HepG2 (cell line): Measurements from ENCODE around the gene ARHGAP45. TPM values are rescaled to one million over a fixed set of nuclear protein-coding genes. Genes with fewer than 3 reads are reported as not detected.

ENCODE experiments used
- ARHGAP35 ChIP-seq: sonication (generic); formaldehyde crosslinking; IDR thresholded peaks from 2 replicates; pipeline ENCODE4 v1.9.0; 2022; ENCODE audit warnings: mild to moderate bottlenecking, inconsistent platforms, moderate library complexity, missing genetic modification reagents, borderline replicate concordance
- ATF4 ChIP-seq, 2 experiments: fragments of 450-650 bp in 1 of 2; sonication (generic) in 1 of 2; formaldehyde crosslinking; IDR thresholded peaks; 2 replicates each; pipeline versions ENCODE4 v1.5.0 to v1.8.0; 2020 to 2022; ENCODE audit warnings: mild to moderate bottlenecking in 1 of 2, missing genetic modification reagents in 1 of 2
- ELK4 ChIP-seq: sonication (generic); formaldehyde crosslinking; IDR thresholded peaks from 2 replicates; pipeline ENCODE4 v1.9.0; 2021; ENCODE audit warnings: missing genetic modification reagents, borderline replicate concordance
- HMGXB3 ChIP-seq: sonication (generic); formaldehyde crosslinking; IDR thresholded peaks from 2 replicates; pipeline ENCODE4 v1.4.0; 2020; ENCODE audit warnings: missing genetic modification reagents, borderline replicate concordance
- KAT8 ChIP-seq: IDR thresholded peaks from 2 replicates; pipeline ENCODE4 v1.6.1; 2016; ENCODE audit warnings: missing genetic modification reagents, missing compliant biosample characterization
- KDM6A ChIP-seq: IDR thresholded peaks from 2 replicates; pipeline ENCODE4 v1.6.1; 2016; ENCODE audit warnings: low read depth
- MNT ChIP-seq: fragments of 450-650 bp; IDR thresholded peaks from 2 replicates; pipeline ENCODE4 v1.6.1; 2016
- NCOA2 ChIP-seq: sonication (generic); formaldehyde crosslinking; IDR thresholded peaks from 2 replicates; pipeline ENCODE4 v1.8.0; 2022; ENCODE audit warnings: inconsistent platforms
- NFATC3 ChIP-seq: sonication (generic); formaldehyde crosslinking; IDR thresholded peaks from 2 replicates; pipeline ENCODE4 v1.5.1; 2020; ENCODE audit warnings: mild to moderate bottlenecking, missing genetic modification reagents
- SETDB1 ChIP-seq: sonication (generic); formaldehyde crosslinking; IDR thresholded peaks from 2 replicates; pipeline ENCODE4 v1.5.1; 2020; ENCODE audit warnings: missing genetic modification reagents, mild to moderate bottlenecking, borderline replicate concordance
- TCF7L2 ChIP-seq: IDR thresholded peaks from 2 replicates; pipeline ENCODE4 v1.6.1; 2011; ENCODE audit warnings: mild to moderate bottlenecking, low read depth, low read length, moderate library complexity
- ZKSCAN8 ChIP-seq: IDR thresholded peaks from 2 replicates; pipeline ENCODE4 v1.6.1; 2016; ENCODE audit warnings: borderline replicate concordance, missing genetic modification reagents, missing compliant biosample characterization
- ZNF142 ChIP-seq: sonication (generic); formaldehyde crosslinking; IDR thresholded peaks from 2 replicates; pipeline ENCODE4 v1.4.0; 2020; ENCODE audit warnings: missing genetic modification reagents
- ZNF367 ChIP-seq: sonication (generic); formaldehyde crosslinking; IDR thresholded peaks from 2 replicates; pipeline ENCODE4 v1.4.0; 2020; ENCODE audit warnings: missing genetic modification reagents, borderline replicate concordance
- ZNF570 ChIP-seq: sonication (generic); formaldehyde crosslinking; IDR thresholded peaks from 2 replicates; pipeline ENCODE4 v1.4.0; 2020; ENCODE audit warnings: mild to moderate bottlenecking, missing genetic modification reagents, borderline replicate concordance
- polyA plus RNA-seq, 8 experiments: library from polyadenylated mRNA; depleted of rRNA in 3 of 8; stranded (reverse) in 7 of 8; unstranded in 1 of 8; fragments of >200 nt; fragmentation: Illumina TruSeq in 4 of 8; extraction: Trizol in 4 of 8; gene quantifications; 2 replicates each; pipeline versions ENCODE4 v1.2.1 to v1.2.3, GENCODE V29; 2011 to 2016; ENCODE audit warnings: low read depth in 4 of 8, missing spikeins in 1 of 8, mixed read lengths in 1 of 8; ENCODE audit not compliant: insufficient read depth in 1 of 8
- total RNA-seq, 5 experiments: library from RNA; depleted of rRNA; stranded (reverse); fragments of >200 nt; fragmentation: Illumina TruSeq; extraction: Trizol; gene quantifications; 2 replicates each; pipeline ENCODE4 v1.2.3, GENCODE V29; 2016; ENCODE audit warnings: low read depth in 1 of 5

Gene ARHGAP45
- total and polyA plus RNA-seq, 2 of the 13 experiments (the other 11 are each of a cell fraction or from before 2014, with no cell fraction given): 0.84 to 32.0 TPM

- 0 out of 2 replicates have a peak, but pooled peaks have one; percentile 29 for TF ChIP-seq ZNF142
- no peak for TF ChIP-seq NCOA2 (CRISPR knock-in tag)
- TF ChIP-seq ZNF570: no peak
- no peak for TF ChIP-seq KDM6A (CRISPR knock-in tag)
- TF ChIP-seq ZNF367: no peak
- peak in 1 of 2 experiments; percentile 12; a peak in 1 of 4 replicates for TF ChIP-seq ATF4 (CRISPR knock-in tag; IDR thresholded peaks at IDR 0.05)
- TF ChIP-seq MNT: peak; percentile 57
- peak; percentile 40; the same call in 1 of the 2 replicates for TF ChIP-seq HMGXB3
- no peak for TF ChIP-seq SETDB1 (CRISPR knock-in tag)
- TF ChIP-seq KAT8 (CRISPR knock-in tag): peak; percentile 52; the same call in 1 of the 2 replicates
- no peak for TF ChIP-seq ELK4
- TF ChIP-seq NFATC3: peak; percentile 71; the same call in 1 of the 2 replicates
- peak; percentile 57 for TF ChIP-seq ARHGAP35 (CRISPR knock-in tag)
- no peak for TF ChIP-seq ZKSCAN8 (CRISPR knock-in tag)
- no peak for TF ChIP-seq TCF7L2
These were observed 36.8 kb downstream of the ARHGAP45 start, which contains the start of gene GPX4 (continued) for GRCh38 chr19:1103708-1104310.
